Parathyroid adenoma (tissue), 2 donors: ENCODE data around the gene C1QTNF6.

Source experiments
- H2AFZ ChIP-seq: fragments of 300-600 bp; sonication (generic); one replicate; pipeline ENCODE4 v1.7.0; 2017; ENCODE audit warnings: antibody characterized with exemption, mild to moderate bottlenecking
- H3K27ac ChIP-seq: fragments of 300-600 bp; sonication (generic); one replicate; pipeline ENCODE4 v1.7.0; 2017
- H3K27me3 ChIP-seq: fragments of 300-600 bp; sonication (generic); one replicate; pipeline ENCODE4 v1.7.0; 2017; ENCODE audit warnings: low read length; ENCODE audit not compliant: control insufficient read depth, insufficient read depth
- H3K36me3 ChIP-seq: fragments of 300-600 bp; sonication (generic); one replicate; pipeline ENCODE4 v1.7.0; 2017; ENCODE audit warnings: low read length; ENCODE audit not compliant: control insufficient read depth, insufficient read depth
- H3K4me1 ChIP-seq: fragments of 300-600 bp; sonication (generic); one replicate; pipeline ENCODE4 v1.7.0; 2017; ENCODE audit warnings: control low read depth
- H3K4me2 ChIP-seq: fragments of 300-600 bp; sonication (generic); one replicate; pipeline ENCODE4 v1.7.0; 2017; ENCODE audit warnings: low read length
- H3K4me3 ChIP-seq: fragments of 300-600 bp; sonication (generic); one replicate; pipeline ENCODE4 v1.7.0; 2017; ENCODE audit warnings: low read depth, low read length
- H3K79me2 ChIP-seq: fragments of 300-600 bp; sonication (generic); one replicate; pipeline ENCODE4 v1.7.0; 2017; ENCODE audit warnings: control low read depth
- H3K9ac ChIP-seq: fragments of 300-600 bp; sonication (generic); one replicate; pipeline ENCODE4 v1.7.0; 2017; ENCODE audit warnings: mild to moderate bottlenecking
- H3K9me3 ChIP-seq: fragments of 300-600 bp; sonication (generic); one replicate; pipeline ENCODE4 v1.7.0; 2017; ENCODE audit warnings: low read length; ENCODE audit not compliant: control insufficient read depth
- TF ChIP-seq, protein P1 (sequence below): fragments of 300-600 bp; sonication (generic); IDR thresholded peaks from one replicate; pipeline ENCODE4 v1.7.0; 2017; ENCODE audit warnings: antibody characterized with exemption, mild to moderate bottlenecking
- donor health status: primary hyperparathyroidism.

The C1QTNF6 gene

DNA sequence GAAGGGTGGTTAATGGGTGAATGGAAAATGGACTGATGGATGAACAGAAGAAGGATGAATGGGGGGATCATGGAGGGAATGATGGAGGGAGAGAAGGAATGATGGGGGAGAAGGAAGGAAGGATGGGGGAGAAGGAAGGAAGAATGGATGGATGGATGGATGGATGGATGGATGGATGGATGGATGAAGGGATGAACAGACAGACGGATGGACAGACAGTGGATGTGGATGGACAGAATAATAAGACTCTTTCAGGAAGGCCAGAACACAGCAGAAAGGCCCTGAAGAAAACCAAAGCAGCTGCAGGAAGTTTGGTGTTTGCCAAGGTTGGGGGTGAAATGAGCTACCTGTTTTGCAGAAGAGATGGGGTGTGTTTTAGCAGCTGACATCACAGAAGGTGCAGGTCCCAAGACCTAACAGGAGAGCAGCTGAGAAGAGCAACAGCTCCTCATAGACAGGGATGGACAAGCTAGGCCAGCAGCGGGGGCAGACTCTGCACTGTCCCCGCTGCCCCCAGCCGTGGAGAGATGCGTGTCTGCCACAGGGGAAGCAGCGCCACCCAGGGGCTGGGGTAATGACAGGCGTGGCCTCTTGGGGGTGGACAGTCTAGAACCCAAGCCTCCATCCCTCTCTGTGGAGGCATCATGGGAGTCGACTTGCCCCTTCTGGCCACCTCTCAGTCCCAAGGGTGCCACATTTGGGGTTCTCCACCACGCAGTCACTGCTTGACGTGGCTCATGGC, 17.9 kb downstream of the C1QTNF6 start:
- Histone ChIP-seq H3K9me3 (no peaks in the 10 kb centered on the region), H3K36me3 (no peaks in the 10 kb centered on the region), H3K27me3 (no peaks in the 10 kb centered on the region), H3K4me1 (no peaks in the 10 kb centered on the region), H3K4me3 (no peak overlapping the region), H3K27ac (no peak overlapping the region), H2AFZ (no peak overlapping the region), H3K9ac (no peak overlapping the region), H3K4me2 (no peak overlapping the region), H3K79me2 (no peaks in the 10 kb centered on the region)
- TF ChIP-seq, protein P1, sequence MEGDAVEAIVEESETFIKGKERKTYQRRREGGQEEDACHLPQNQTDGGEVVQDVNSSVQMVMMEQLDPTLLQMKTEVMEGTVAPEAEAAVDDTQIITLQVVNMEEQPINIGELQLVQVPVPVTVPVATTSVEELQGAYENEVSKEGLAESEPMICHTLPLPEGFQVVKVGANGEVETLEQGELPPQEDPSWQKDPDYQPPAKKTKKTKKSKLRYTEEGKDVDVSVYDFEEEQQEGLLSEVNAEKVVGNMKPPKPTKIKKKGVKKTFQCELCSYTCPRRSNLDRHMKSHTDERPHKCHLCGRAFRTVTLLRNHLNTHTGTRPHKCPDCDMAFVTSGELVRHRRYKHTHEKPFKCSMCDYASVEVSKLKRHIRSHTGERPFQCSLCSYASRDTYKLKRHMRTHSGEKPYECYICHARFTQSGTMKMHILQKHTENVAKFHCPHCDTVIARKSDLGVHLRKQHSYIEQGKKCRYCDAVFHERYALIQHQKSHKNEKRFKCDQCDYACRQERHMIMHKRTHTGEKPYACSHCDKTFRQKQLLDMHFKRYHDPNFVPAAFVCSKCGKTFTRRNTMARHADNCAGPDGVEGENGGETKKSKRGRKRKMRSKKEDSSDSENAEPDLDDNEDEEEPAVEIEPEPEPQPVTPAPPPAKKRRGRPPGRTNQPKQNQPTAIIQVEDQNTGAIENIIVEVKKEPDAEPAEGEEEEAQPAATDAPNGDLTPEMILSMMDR: no peak

DNA sequence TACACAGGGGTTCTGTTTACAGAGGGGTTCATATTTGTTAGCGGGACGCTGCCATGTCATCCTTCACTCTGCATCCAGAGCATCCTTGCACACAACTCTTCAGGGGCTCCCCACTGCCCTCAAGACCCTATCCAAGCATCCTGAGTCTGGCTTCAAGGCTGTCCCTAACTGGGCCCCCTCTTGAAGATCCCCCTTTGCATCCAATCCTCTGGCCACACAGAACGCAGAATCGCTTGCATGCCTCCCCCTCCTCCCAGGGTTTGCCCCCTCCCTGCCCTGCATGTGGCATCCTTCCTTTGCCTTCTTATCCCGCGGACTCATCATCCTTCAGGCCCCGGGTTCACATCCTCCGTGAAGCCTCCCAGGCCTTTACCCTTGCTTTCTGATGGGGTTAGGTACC, 18.6 kb downstream of the C1QTNF6 start:
- H3K27ac ChIP-seq: no peak overlapping the region
- H3K79me2 ChIP-seq: no peaks in the 10 kb centered on the region
- H3K4me1 ChIP-seq: no peaks in the 10 kb centered on the region
- H3K27me3 ChIP-seq: no peaks in the 10 kb centered on the region
- no peak overlapping the region for H3K4me3 ChIP-seq
- TF ChIP-seq, protein P1: no peak
- H3K36me3 ChIP-seq: no peaks in the 10 kb centered on the region
- H2AFZ ChIP-seq: no peak overlapping the region
- no peak overlapping the region for H3K9ac ChIP-seq
- H3K4me2 ChIP-seq: no peak overlapping the region
- no peaks in the 10 kb centered on the region for H3K9me3 ChIP-seq

DNA sequence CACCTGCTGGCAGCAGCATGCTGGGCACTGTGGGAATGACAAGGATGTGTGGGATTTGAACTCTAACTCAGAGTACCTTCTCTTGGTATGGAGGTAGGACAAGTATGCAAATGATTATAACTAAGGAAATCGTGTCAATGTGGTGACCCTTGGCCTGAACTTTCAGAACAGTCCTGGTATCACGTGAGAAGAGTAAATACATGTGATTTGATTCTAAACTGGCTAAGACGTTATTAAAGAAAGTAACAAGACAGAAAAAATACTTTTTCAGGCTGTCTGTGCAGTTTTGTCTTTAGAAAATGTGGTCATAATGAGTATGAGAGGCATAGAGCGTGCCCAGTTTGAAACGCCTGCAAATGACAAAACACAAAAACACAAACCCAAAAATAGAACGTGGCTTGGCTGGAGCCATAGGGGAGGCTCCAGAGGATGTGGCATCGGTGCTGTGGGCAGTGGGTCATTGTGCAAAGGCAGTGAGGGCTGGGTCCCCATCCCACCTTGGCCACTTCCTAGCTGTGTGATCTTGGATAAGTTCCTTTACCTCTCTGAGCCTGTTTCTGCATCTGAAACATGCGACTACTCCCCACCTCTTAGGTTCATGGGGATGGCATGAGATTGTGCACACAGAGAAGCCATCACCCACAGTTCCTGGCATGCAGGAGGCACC, 19.9 kb downstream of the C1QTNF6 start:
- no peak overlapping the region for H3K4me3 ChIP-seq
- no peak overlapping the region for H3K9ac ChIP-seq
- H2AFZ ChIP-seq: no peak overlapping the region
- H3K4me1 ChIP-seq: no peaks in the 10 kb centered on the region
- H3K27ac ChIP-seq: no peak overlapping the region
- H3K79me2 ChIP-seq: no peaks in the 10 kb centered on the region
- H3K9me3 ChIP-seq: no peaks in the 10 kb centered on the region
- no peaks in the 10 kb centered on the region for H3K27me3 ChIP-seq
- H3K4me2 ChIP-seq: no peak overlapping the region
- TF ChIP-seq, protein P1: no peak
- H3K36me3 ChIP-seq: no peaks in the 10 kb centered on the region

DNA sequence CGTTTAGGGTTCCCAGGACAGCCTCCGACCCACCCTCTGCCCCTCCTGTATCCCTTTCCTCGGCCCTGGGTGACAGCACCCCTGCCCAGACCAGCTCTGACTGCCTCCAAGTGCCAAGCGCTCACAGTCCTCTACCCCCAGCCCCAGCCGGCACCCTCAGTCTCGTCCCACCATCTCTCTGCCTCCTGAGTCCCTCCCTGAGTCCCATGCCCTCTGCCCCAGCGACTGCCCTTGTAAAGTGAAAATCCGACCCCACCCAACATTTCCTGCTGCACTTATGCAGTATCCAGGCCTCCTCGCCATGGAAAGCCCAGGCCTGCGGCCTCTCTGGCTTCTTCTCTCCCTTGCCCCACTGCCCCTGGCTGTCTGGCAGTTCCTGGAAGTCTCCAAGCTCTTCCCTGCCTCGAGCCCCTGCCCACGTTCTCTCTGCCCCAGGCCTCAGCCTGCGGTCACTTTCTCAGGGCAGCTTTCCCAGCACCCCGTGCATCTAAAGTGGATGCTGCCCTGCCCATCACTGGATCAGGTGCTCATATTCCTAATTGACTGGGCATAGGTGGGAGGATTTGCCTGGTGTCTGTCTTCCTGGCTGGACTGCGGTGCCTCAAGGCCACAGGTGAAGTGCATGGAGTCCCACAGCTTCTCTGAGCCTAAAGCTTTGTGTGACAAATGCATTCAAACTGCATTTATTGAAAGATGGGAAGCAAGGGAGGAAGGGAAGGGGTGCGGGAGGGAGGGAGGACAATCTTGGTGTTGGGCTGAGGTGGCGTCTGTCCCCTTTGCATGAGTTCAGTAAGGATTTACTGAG, 20.7 kb downstream of the C1QTNF6 start:
- H3K27me3 ChIP-seq: no peaks in the 10 kb centered on the region
- TF ChIP-seq, protein P1: no peak
- H3K9ac ChIP-seq: no peak overlapping the region
- H2AFZ ChIP-seq: no peak overlapping the region
- no peaks in the 10 kb centered on the region for H3K36me3 ChIP-seq
- H3K79me2 ChIP-seq: no peaks in the 10 kb centered on the region
- no peak overlapping the region for H3K4me2 ChIP-seq
- no peaks in the 10 kb centered on the region for H3K4me1 ChIP-seq
- H3K4me3 ChIP-seq: no peak overlapping the region
- H3K9me3 ChIP-seq: no peaks in the 10 kb centered on the region
- no peak overlapping the region for H3K27ac ChIP-seq
